ENCODE measurements around the gene BTBD9. TPM values are rescaled to one million over a fixed set of nuclear protein-coding genes. Genes with fewer than 3 reads are reported as not detected.

The BTBD9 gene
- total RNA-seq, 1 donor from 2014 or later: 10.3 TPM

GRCh38 chr6:38322138-38322537 is 317.6 kb downstream of the BTBD9 start:
- Histone ChIP-seq H3K27me3 (ENCODE audit: insufficient read depth, low read length) (no peaks in the 10 kb centered on the region), H3K4me2 (ENCODE audit: low read length) (no peak overlapping the region), H3K79me2 (ENCODE audit: insufficient read depth, low read length) (no peaks in the 10 kb centered on the region), H3K4me1 (ENCODE audit: insufficient read depth, low read length) (no peaks in the 10 kb centered on the region), H2AFZ (ENCODE audit: low read depth, low read length) (no peak overlapping the region), H3K9me3 (ENCODE audit: insufficient read depth, low read depth, low read length) (no peaks in the 10 kb centered on the region), H4K20me1 (ENCODE audit: insufficient read depth, low read length) (no peaks in the 10 kb centered on the region), H3K36me3 (ENCODE audit: insufficient read depth, low read length) (no peaks in the 10 kb centered on the region), H3K4me3 (ENCODE audit: insufficient read depth, low read depth, low read length) (no peak overlapping the region), H3K27ac (ENCODE audit: low read depth, low read length) (no peak overlapping the region), H3K9ac (ENCODE audit: low read length) (no peak overlapping the region)
- H3K4me3 Mint-ChIP-seq (ENCODE audit: unreplicated experiment): no peak overlapping the region
- H3K4me1 Mint-ChIP-seq (ENCODE audit: low read depth, unreplicated experiment): peaks cover 5% of the 10 kb centered on the region
- H3K36me3 Mint-ChIP-seq (ENCODE audit: low read depth, unreplicated experiment): peaks cover 3% of the 10 kb centered on the region
- TF ChIP-seq EZH2 (IDR thresholded peaks at IDR 0.05; ENCODE audit: insufficient read depth, low read length) (no peak), CTCF (IDR thresholded peaks at IDR 0.05; ENCODE audit: insufficient read depth, low read depth, low read length) (no peak)
- H3K27me3 Mint-ChIP-seq (ENCODE audit: low read depth, unreplicated experiment): no peaks in the 10 kb centered on the region
- no peaks in the 10 kb centered on the region for H3K9me3 Mint-ChIP-seq (ENCODE audit: unreplicated experiment)
- DNase-seq (ENCODE audit: low read depth): peak; percentile 16
- FAIRE-seq: no peak
- H3K27ac Mint-ChIP-seq (ENCODE audit: unreplicated experiment): no peak overlapping the region

GRCh38 chr6:38320843-38321242 is 318.9 kb downstream of the BTBD9 start:
- FAIRE-seq: no peak
- no peaks in the 10 kb centered on the region for H3K79me2 ChIP-seq (ENCODE audit: insufficient read depth, low read length)
- TF ChIP-seq EZH2 (IDR thresholded peaks at IDR 0.05; ENCODE audit: insufficient read depth, low read length) (no peak), CTCF (IDR thresholded peaks at IDR 0.05; ENCODE audit: insufficient read depth, low read depth, low read length) (no peak)
- Mint-ChIP-seq H3K4me1 (ENCODE audit: low read depth, unreplicated experiment) (peaks cover 5% of the 10 kb centered on the region), H3K27me3 (ENCODE audit: low read depth, unreplicated experiment) (no peaks in the 10 kb centered on the region), H3K4me3 (ENCODE audit: unreplicated experiment) (no peak overlapping the region), H3K36me3 (ENCODE audit: low read depth, unreplicated experiment) (peaks cover 3% of the 10 kb centered on the region), H3K27ac (ENCODE audit: unreplicated experiment) (no peak overlapping the region), H3K9me3 (ENCODE audit: unreplicated experiment) (no peaks in the 10 kb centered on the region)
- H3K9ac ChIP-seq (ENCODE audit: low read length): no peak overlapping the region
- no peaks in the 10 kb centered on the region for H3K9me3 ChIP-seq (ENCODE audit: insufficient read depth, low read depth, low read length)
- no peak for DNase-seq (ENCODE audit: low read depth)
- H3K4me1 ChIP-seq (ENCODE audit: insufficient read depth, low read length): no peaks in the 10 kb centered on the region
- H3K27ac ChIP-seq (ENCODE audit: low read depth, low read length): no peak overlapping the region
- no peaks in the 10 kb centered on the region for H3K36me3 ChIP-seq (ENCODE audit: insufficient read depth, low read length)
- H3K4me3 ChIP-seq (ENCODE audit: insufficient read depth, low read depth, low read length): no peak overlapping the region
- H4K20me1 ChIP-seq (ENCODE audit: insufficient read depth, low read length): no peaks in the 10 kb centered on the region
- no peaks in the 10 kb centered on the region for H3K27me3 ChIP-seq (ENCODE audit: insufficient read depth, low read length)
- H3K4me2 ChIP-seq (ENCODE audit: low read length): no peak overlapping the region
- H2AFZ ChIP-seq (ENCODE audit: low read depth, low read length): no peak overlapping the region

- Histone ChIP-seq H3K4me3 (ENCODE audit: insufficient read depth, low read depth, low read length) (no peak overlapping the region), H3K36me3 (ENCODE audit: insufficient read depth, low read length) (no peaks in the 10 kb centered on the region), H2AFZ (ENCODE audit: low read depth, low read length) (no peak overlapping the region), H3K9me3 (ENCODE audit: insufficient read depth, low read depth, low read length) (no peaks in the 10 kb centered on the region), H3K9ac (ENCODE audit: low read length) (no peak overlapping the region), H3K27ac (ENCODE audit: low read depth, low read length) (no peak overlapping the region), H3K79me2 (ENCODE audit: insufficient read depth, low read length) (no peaks in the 10 kb centered on the region), H3K27me3 (ENCODE audit: insufficient read depth, low read length) (no peaks in the 10 kb centered on the region), H3K4me2 (ENCODE audit: low read length) (no peak overlapping the region), H4K20me1 (ENCODE audit: insufficient read depth, low read length) (no peaks in the 10 kb centered on the region), H3K4me1 (ENCODE audit: insufficient read depth, low read length) (no peaks in the 10 kb centered on the region)
- no peaks in the 10 kb centered on the region for H3K27me3 Mint-ChIP-seq (ENCODE audit: low read depth, unreplicated experiment)
- no peak for FAIRE-seq
- no peak overlapping the region for H3K4me3 Mint-ChIP-seq (ENCODE audit: unreplicated experiment)
- peaks cover 3% of the 10 kb centered on the region for H3K9me3 Mint-ChIP-seq (ENCODE audit: unreplicated experiment)
- H3K27ac Mint-ChIP-seq (ENCODE audit: unreplicated experiment): no peak overlapping the region
- H3K36me3 Mint-ChIP-seq (ENCODE audit: low read depth, unreplicated experiment): peaks cover 3% of the 10 kb centered on the region
- DNase-seq (ENCODE audit: low read depth): no peak
- no peak for TF ChIP-seq EZH2 (IDR thresholded peaks at IDR 0.05; ENCODE audit: insufficient read depth, low read length)
- no peak for TF ChIP-seq CTCF (IDR thresholded peaks at IDR 0.05; ENCODE audit: insufficient read depth, low read depth, low read length)
- H3K4me1 Mint-ChIP-seq (ENCODE audit: low read depth, unreplicated experiment): peaks cover 5% of the 10 kb centered on the region
Observed at GRCh38 chr6:38320358-38320757, 319.4 kb downstream of the BTBD9 start.
